IPS DF 6.9 (cell line): ENCODE data around the gene HTR2C.
"Not testable (repeated sequence)": the region's sequence is repeated elsewhere in the genome, so short reads cannot be mapped to it uniquely, and the experiment has no call there.

ENCODE experiments used
- DNase-seq: peaks from one replicate; pipeline ENCODE4 v3.0.0-alpha.2; 2013; ENCODE audit warnings: low read depth, low spot score
- H3K27ac ChIP-seq: one replicate; pipeline ENCODE4 v1.5.1; 2013; ENCODE audit warnings: low read length, control low read depth
- H3K27me3 ChIP-seq: 2 replicates; pipeline ENCODE4 v1.6.1; 2013; ENCODE audit warnings: mild to moderate bottlenecking, low read length; ENCODE audit not compliant: control insufficient read depth, insufficient read depth
- H3K36me3 ChIP-seq: 2 replicates; pipeline ENCODE4 v1.6.1; 2013; ENCODE audit warnings: low read length; ENCODE audit not compliant: control insufficient read depth, insufficient read depth
- H3K4me1 ChIP-seq: 2 replicates; pipeline ENCODE4 v1.6.1; 2013; ENCODE audit warnings: low read length; ENCODE audit not compliant: control insufficient read depth, insufficient read depth
- H3K4me3 ChIP-seq: 2 replicates; pipeline ENCODE4 v1.5.1; 2013; ENCODE audit warnings: mild to moderate bottlenecking, low read length
- H3K9me3 ChIP-seq: 2 replicates; pipeline ENCODE4 v1.6.1; 2013; ENCODE audit warnings: low read length, inconsistent platforms; ENCODE audit not compliant: control insufficient read depth, insufficient read depth
- WGBS: extraction: QIAGEN DNeasy Blood & Tissue Kit; methylation state at CpG from one replicate; pipeline ENCODE4 v1.1.7; 2013; ENCODE audit warnings: mixed read lengths, missing lambda C conversion rate; ENCODE audit not compliant: insufficient read length, insufficient coverage; 5-methylcytosine and 5-hydroxymethylcytosine counted together

Gene HTR2C

DNA sequence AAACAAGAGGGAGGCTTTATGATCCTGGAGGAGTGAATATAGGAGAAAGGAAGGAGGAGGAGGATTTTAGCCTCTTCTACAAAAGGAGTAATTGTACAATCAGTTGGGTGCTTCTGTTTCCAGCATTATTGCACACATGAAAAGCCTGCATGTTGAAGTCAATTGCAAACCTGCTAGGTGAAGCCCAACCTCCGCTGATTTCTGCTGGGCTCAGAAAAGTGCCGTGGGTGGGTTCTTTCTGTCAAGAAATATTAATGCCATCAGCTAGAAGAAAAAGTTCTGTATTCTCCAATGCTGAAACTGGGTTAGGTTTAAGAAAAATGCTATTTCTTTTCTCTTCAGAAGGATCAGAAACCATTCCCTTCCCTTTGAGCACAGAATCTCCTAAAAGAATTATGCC is 349.4 kb downstream of the HTR2C start:
- not testable (repeated sequence) for H3K27me3 ChIP-seq, H3K27ac ChIP-seq, H3K9me3 ChIP-seq, DNase-seq, H3K4me3 ChIP-seq, H3K4me1 ChIP-seq, H3K36me3 ChIP-seq
- no CpG with 5 or more reads among the region's 2 CpGs for WGBS

DNA sequence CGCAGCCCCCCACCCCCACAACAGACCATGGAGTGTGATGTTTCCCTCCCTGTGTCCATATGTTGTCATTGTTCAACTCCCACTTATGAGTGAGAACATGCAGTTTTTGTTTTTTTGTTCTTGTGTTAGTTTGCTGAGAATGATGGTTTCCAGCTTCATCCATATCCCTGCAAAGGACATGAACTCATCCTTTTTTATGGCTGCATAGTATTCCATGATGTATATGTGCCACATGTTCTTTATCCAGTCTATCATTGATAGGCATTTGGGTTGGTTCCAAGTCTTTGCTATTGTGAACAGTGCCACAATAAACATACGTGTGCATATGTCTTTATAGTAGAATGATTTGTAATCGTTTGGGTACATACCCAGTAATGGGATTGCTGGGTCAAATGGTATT is 353.2 kb downstream of the HTR2C start:
- not testable (repeated sequence) for H3K27me3 ChIP-seq, H3K27ac ChIP-seq, H3K9me3 ChIP-seq, H3K4me1 ChIP-seq, DNase-seq, H3K4me3 ChIP-seq, H3K36me3 ChIP-seq
- no CpG with 5 or more reads among the region's 3 CpGs for WGBS

DNA sequence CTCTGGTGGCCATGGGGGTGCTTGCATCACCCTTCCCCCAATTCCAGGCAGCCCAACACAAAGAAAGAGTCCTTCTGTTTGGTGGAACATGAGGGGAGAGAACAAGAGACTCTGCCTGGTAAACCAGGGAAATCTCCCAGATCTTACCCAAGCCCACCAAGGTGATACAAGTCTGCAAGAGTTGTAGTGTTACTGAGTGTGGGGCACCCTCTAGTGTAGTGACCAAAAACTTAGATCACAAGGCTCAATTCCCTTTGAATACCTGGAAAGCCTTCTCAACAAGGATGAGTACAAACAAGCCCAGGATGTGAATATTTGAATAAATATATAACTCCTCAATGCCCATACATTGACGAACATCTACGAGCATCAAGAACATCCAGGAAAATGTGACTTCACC is 368.8 kb downstream of the HTR2C start:
- H3K4me1 ChIP-seq: no peaks in the 10 kb centered on the region; the same call in 1 of the 2 replicates
- H3K4me3 ChIP-seq: no peak overlapping the region
- H3K36me3 ChIP-seq: no peaks in the 10 kb centered on the region
- no peaks in the 10 kb centered on the region for H3K27me3 ChIP-seq
- no peaks in the 10 kb centered on the region for H3K9me3 ChIP-seq
- no peak overlapping the region for H3K27ac ChIP-seq
- WGBS: no CpG with 5 or more reads among the region's 2 CpGs
- no peak for DNase-seq
